ENCODE measurements around the gene ENTREP1.

- TF ChIP-seq CTCF (IDR thresholded peaks at IDR 0.05; ENCODE audit: low read depth, low read length, poor library complexity, severe bottlenecking) (no peak), EZH2phosphoT487 (IDR thresholded peaks at IDR 0.05; ENCODE audit: borderline replicate concordance, low read length) (no peak)
These were observed 31.9 kb upstream of the ENTREP1 start for GRCh38 chr9:69293156-69293555.
